Neural crest cell (in vitro differentiated cells): ENCODE data around the gene BRCA2. TPM values are rescaled to one million over a fixed set of nuclear protein-coding genes. Genes with fewer than 3 reads are reported as not detected.

Experiments used
- DNase-seq: peaks from one replicate; pipeline ENCODE4 v3.0.0; 2021; ENCODE audit warnings: low read depth, mixed read lengths, low spot score
- H3K27ac Mint-ChIP-seq: one replicate; pipeline ENCODE4 v1.8.0; 2021; ENCODE audit warnings: mild to moderate bottlenecking, mixed read lengths; ENCODE audit not compliant: unreplicated experiment
- H3K27me3 Mint-ChIP-seq: 2 replicates; pipeline ENCODE4 v1.8.0; 2021; ENCODE audit warnings: low read depth, mild to moderate bottlenecking, mixed read lengths
- H3K36me3 Mint-ChIP-seq: 2 replicates; pipeline ENCODE4 v1.8.0; 2021; ENCODE audit warnings: low read depth, mild to moderate bottlenecking, mixed read lengths
- H3K4me1 Mint-ChIP-seq: 2 replicates; pipeline ENCODE4 v1.8.0; 2021; ENCODE audit warnings: mixed read lengths
- H3K4me3 Mint-ChIP-seq: one replicate; pipeline ENCODE4 v1.8.0; 2021; ENCODE audit warnings: mild to moderate bottlenecking, mixed read lengths
- H3K9me3 Mint-ChIP-seq: 2 replicates; pipeline ENCODE4 v1.8.0; 2021; ENCODE audit warnings: mixed read lengths
- CTCF ChIP-seq: fragments of 200-600 bp; sonication (generic); conservative IDR thresholded peaks from 2 replicates; pipeline ENCODE4 v1.5.0; 2021; ENCODE audit warnings: antibody characterized with exemption, mild to moderate bottlenecking
- total RNA-seq: library from RNA; stranded (reverse); gene quantifications from 2 replicates; pipeline ENCODE4 v1.2.1, GENCODE V29; 2021

BRCA2 gene
- total RNA-seq, 1 donor from 2014 or later, result 26.4 TPM

- peaks cover 16% of the 10 kb centered on the region for H3K4me1 Mint-ChIP-seq
- peaks cover 5% of the 10 kb centered on the region for H3K36me3 Mint-ChIP-seq
- H3K9me3 Mint-ChIP-seq, result no peaks in the 10 kb centered on the region
- no peak for TF ChIP-seq CTCF
- peaks cover 21% of the 10 kb centered on the region for H3K27me3 Mint-ChIP-seq
- H3K27ac Mint-ChIP-seq, result no peak overlapping the region
- peak; percentile 23 for DNase-seq
- peak overlapping the region; percentile 92 for H3K4me3 Mint-ChIP-seq
Measured at GRCh38 chr13:32426990-32427851, 111.9 kb downstream of the BRCA2 start.

GRCh38 chr13:32427852-32428580, 112.7 kb downstream of the BRCA2 start, which contains the start of gene N4BP2L1:
N4BP2L1 (minus strand) TSS chr13:32428130; CDS start chr13:32428082, 48 bp downstream.
- DNase-seq, result no peak
- Mint-ChIP-seq H3K27me3 (peaks cover 21% of the 10 kb centered on the region), H3K27ac (no peak within 1 kb of the TSS), H3K9me3 (no peaks in the 10 kb centered on the region), H3K36me3 (peaks cover 5% of the 10 kb centered on the region), H3K4me1 (peaks cover 16% of the 10 kb centered on the region), H3K4me3 (peak within 1 kb of the TSS; percentile 92)
- no peak for TF ChIP-seq CTCF

GRCh38 chr13:32428581-32429432, 113.5 kb downstream of the BRCA2 start:
- no peak overlapping the region for H3K27ac Mint-ChIP-seq
- no peaks in the 10 kb centered on the region for H3K9me3 Mint-ChIP-seq
- no peak for DNase-seq
- peaks cover 16% of the 10 kb centered on the region for H3K4me1 Mint-ChIP-seq
- H3K36me3 Mint-ChIP-seq, result peaks cover 5% of the 10 kb centered on the region
- H3K4me3 Mint-ChIP-seq, result peak overlapping the region; percentile 86
- no peak for TF ChIP-seq CTCF
- H3K27me3 Mint-ChIP-seq, result peaks cover 21% of the 10 kb centered on the region

- H3K9me3 Mint-ChIP-seq, result no peaks in the 10 kb centered on the region
- H3K27ac Mint-ChIP-seq, result no peak overlapping the region
- H3K4me1 Mint-ChIP-seq, result peaks cover 16% of the 10 kb centered on the region
- H3K36me3 Mint-ChIP-seq, result peaks cover 2% of the 10 kb centered on the region
- H3K27me3 Mint-ChIP-seq, result peaks cover 17% of the 10 kb centered on the region
- no peak overlapping the region for H3K4me3 Mint-ChIP-seq
- TF ChIP-seq CTCF, result no peak
- DNase-seq, result no peak
Measured at GRCh38 chr13:32429433-32429909, 114.2 kb downstream of the BRCA2 start.
